Activated CD8-positive, alpha-beta memory T cell treated with anti-CD3 and anti-CD28 coated beads, Interleukin-2, amount 50 U/mL, for 4 hours (primary cell): ENCODE results near the gene CCPG1.
"Not testable (repeated sequence)": the region's sequence is repeated elsewhere in the genome, so short reads cannot be mapped to it uniquely, and the experiment has no call there.

Experiments used
- DNase-seq: peaks from one replicate; pipeline ENCODE4 v3.0.0-alpha.2; 2020

Gene CCPG1, protein sequence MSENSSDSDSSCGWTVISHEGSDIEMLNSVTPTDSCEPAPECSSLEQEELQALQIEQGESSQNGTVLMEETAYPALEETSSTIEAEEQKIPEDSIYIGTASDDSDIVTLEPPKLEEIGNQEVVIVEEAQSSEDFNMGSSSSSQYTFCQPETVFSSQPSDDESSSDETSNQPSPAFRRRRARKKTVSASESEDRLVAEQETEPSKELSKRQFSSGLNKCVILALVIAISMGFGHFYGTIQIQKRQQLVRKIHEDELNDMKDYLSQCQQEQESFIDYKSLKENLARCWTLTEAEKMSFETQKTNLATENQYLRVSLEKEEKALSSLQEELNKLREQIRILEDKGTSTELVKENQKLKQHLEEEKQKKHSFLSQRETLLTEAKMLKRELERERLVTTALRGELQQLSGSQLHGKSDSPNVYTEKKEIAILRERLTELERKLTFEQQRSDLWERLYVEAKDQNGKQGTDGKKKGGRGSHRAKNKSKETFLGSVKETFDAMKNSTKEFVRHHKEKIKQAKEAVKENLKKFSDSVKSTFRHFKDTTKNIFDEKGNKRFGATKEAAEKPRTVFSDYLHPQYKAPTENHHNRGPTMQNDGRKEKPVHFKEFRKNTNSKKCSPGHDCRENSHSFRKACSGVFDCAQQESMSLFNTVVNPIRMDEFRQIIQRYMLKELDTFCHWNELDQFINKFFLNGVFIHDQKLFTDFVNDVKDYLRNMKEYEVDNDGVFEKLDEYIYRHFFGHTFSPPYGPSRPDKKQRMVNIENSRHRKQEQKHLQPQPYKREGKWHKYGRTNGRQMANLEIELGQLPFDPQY

DNA sequence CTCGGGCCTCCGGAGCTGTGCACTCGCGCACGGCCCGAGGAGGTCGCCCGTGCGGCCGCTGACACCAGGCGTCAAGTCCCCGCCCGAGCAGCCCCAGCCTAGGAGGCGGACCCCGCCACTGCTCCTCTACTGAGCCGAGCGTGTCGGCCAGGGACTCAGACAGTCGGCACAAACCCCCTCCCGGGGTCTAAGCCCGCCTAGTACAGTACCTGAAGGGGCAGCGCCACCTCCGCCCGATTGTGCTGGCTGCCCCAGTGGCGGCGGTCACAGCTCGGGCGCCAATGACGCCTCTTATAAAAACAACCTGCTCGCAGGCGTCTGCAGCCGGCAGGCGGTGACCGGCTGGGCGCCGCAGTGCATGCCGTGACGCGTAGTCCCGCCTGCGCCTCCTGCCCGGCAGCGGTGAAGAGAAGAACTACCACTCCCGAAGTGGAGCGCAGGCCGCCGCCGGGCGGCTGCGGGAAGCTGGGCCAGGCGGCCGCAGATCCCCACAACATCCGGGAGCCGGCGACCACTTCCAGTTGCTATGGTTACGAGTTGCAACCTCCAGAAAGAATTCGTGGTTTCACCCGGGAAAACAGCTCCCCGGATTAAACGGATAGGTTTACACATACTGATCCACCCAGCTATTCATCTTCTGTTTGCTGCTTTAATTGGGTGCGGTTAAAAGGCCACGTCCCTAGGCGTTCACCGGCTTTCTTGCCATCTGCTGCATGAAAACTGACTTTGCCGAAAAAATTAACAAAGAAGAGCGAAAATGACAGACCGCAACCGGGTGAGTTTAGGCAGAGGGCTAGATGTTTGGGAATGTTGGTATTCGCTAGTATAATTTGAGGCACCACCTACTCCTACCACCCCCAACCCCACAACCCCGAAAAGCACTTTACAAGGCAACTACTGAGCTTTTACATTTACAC, at the start of gene CCPG1, which contains the start of gene PIERCE2:
Gene CCPG1, minus strand, starts transcription at position 348 of the 917 bp plus-strand sequence. CDS start 18,935 bp downstream, outside the sequence.
Gene PIERCE2, plus strand, starts transcription at position 484 of the 917 bp plus-strand sequence. Its CDS starts 274 bp downstream, at position 758.
- peak; percentile 84 for DNase-seq

DNA sequence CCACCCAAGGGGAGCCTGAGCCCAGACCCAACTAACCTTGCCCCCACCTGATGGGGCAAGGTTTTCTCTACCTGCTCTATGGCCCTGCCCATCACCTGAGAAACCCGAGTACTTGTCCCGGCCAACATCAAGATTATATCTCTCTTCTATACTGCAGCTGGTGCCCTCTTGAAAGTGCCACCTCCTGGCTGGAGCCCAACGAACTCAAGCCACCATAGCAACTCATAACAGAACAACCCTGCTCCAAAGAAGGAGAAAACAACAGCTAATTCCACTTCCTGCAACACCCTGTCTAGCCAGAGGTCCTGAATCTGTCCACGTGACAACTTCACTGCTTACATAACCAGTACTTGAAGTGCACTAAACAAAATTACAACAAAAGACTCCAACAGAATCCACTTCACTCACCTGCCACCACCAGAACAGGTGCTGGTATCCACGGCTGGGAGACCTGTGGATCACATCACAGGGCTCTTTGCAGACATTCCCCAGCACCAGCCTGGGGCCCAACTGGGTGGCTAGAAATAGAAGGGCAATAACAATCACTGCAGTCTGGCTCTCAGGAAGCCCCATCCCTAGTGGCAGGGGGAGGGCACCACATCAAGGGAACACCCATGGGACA, 49.4 kb upstream of the CCPG1 start:
- DNase-seq = no peak

DNA sequence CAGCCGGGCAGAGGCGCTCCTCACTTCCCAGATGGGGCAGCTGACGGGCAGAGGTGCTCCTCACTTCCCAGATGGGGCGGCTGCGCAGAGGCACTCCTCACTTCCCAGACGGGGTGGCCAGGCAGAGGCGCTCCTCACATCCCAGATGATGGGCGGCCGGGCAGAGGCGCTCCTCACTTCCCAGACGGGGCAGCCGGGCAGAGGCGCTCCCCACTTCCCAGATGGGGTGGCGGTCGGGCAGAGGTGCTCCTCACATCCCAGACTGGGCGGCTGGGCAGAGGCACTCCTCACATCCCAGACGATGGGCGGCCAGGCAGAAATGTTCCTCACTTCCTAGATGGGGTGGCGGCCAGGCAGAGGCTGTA, 38.9 kb upstream of the CCPG1 start:
- not testable (repeated sequence) for DNase-seq

DNA sequence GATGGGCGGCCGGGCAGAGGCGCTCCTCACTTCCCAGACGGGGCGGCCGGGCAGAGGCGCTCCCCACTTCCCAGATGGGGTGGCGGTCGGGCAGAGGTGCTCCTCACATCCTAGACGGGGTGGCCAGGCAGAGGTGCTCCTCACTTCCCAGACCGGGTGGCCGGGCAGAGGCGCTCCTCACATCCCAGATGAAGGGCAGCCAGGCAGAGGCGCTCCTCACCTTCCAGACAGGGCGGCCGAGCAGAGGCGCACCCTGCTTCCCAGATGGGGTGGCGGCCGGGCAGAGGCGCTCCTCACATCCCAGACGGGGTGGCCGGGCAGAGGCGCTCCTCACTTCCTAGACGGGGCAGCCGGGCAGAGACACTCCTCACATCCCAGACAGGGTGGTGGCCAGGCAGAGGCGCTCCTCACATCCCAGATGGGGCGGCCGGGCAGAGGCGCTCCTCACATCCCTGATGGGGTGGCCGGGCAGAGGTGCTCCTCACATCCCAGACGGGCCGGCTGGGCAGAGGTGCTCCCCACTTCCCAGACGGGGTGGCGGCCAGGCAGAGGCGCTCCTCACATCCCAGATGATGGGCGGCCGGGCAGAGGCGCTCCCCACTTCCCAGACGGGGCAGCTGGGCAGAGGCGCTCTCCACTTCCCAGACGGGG, 38.3 kb upstream of the CCPG1 start:
- DNase-seq = not testable (repeated sequence)

DNA sequence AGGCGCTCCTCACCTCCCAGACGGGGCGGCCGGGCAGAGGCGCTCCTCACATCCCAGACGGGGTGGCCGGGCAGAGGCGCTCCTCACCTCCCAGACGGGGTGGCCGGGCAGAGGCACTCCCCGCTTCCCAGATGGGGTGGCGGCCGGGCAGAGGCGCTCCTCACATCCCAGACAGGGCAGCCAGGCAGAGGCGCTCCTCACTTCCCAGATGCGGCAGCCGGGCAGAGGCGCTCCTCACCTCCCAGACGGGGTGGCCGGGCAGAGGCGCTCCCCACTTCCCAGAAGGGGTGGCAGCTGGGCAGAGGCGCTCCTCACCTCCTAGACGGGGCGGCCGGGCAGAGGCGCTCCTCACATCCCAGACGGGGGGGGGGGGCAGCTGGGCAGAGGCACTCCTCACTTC, 37.8 kb upstream of the CCPG1 start:
- DNase-seq = not testable (repeated sequence)

DNA sequence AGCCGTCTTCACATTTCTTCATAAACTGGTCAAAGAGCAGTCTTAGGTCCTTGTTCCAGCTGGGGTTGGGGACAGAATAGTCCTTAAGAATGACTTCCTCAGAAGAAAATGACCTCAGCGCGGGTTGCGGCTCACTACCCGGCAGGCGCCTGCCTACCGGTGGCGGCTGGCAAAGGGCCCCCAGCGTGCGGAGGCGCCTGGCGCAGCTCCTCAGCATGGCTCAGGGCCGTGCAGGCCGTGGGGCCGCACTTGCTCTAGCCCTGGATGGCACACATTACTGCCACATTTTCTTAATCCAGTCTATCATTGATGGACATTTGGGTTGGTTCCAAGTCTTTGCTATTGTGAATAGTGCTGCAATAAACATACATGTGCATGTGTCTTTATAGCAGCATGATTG, 35.0 kb upstream of the CCPG1 start:
- DNase-seq = not testable (repeated sequence)

DNA sequence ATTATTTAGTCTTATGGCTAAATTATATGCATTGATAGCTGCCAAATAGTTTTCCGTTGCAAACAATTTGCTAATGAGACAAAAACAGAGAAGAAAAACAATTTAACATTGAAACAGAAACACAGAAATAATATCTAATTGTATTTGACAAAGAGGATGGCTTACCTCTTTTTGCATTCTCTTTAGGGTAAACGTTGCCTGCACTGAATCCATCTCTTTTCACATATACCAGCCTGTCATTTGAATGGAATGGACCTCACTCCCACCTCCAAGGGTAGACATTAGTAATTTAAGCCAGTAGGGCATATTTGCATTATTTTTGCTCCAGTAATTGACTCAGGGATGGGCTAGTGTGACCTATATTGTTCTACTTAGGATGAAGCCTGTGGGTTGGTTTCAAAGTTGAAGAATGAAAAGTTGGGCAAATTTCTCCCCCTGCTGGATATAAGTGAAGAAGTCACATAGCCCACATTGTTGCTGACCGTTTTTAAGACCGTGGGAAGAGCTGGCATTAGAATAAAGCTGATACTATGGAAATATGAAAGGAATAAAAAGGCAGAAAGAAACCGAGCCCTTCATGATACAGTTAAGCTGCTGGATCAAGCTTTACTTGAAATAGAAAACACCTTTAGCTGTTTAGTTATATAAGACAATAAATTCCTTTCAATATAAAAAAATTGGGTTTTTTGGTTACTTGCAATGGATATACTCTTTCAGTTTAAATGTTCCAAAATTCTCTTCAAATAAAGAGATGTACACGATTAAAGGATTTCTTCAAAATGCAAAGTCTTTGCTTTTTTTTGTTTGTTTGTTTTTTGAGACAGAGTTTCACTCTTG, 27.0 kb upstream of the CCPG1 start:
- no peak for DNase-seq

DNA sequence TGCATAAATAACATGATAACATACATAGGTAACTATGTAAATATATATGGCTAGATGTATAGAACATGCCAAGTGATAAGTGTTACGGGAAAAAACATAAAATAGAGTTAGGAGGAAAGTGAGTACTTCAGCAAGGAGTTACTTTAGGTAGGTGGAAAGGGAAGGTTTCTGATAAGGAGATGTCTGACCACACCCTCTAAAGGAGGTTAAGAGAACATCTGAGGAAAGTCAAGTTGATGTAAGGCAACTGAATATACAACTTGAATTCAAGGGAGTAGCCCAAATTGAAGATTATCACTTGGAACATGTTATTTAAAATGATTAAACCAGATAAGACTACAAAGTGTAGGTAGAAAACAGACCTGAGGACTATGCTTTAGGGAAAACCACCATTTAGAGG, 13.9 kb upstream of the CCPG1 start:
- DNase-seq = no peak

DNA sequence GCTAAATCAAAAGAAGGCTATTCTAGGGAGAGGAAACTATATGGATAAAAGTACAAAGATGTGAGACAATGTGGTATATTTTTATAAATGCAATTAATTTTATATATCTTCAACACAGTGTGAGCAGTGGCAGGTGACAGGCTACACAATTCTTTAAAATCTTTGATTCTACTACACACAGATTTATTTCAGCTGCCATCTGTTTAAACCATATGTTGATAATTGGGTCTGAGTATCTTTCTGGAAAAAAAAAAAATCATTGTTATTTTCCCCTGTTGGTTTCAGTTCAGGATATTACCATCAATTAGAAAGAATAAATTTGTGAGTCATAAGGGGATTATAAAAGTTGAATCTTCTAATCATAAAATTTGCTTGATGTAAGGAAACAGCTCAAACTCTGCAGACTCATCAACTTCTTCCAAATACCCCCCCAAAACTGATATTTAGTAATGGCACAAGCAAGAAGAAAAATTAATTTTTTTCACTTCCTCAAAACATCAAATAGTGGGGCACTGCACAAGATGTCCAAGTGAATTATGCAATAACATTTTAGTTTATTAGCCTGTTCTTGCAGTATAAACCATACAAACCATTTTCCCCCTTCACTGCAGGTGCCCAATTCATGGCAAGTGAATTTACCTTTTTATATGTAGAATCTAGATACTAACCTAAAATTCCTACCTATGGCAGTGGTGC, 12.2 kb upstream of the CCPG1 start:
- DNase-seq = no peak

DNA sequence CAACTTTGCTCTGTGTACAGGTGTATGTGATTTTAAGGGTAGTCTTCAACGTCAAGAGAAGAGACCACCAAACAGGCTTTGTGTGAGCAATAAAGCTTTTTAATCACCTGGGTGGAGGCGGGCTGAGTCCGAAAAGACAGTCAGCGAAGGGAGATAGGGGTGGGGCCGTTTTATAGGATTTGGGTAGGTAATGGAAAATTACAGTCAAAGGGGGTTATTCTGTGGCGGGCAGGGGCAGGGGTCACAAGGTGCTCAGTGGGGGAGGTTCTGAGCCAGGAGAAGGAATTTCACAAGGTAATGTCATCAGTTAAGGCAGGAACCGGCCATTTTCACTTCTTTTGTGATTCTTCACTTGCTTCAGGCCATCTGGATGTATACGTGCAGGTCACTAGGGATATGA, 9.5 kb upstream of the CCPG1 start:
- not testable (repeated sequence) for DNase-seq

DNA sequence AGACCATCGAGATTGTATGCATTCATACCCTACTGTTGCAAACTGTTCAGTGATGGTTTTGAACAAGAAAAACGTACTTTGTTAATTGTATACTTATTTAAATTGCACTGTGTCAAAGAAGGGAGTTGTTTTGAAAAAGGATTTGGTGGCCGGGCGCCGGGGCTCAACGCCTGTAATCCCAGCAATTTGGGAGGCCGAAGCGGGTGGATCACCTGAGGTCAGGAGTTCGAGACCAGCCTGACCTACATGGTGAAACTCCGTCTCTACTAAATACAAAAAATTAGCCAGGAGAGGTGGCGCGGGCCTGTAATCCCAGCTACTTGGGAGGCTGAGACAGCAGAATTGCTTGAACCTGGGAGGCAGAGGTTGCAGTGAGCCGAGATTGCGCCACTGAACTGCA, 817 bp upstream of the CCPG1 start:
- not testable (repeated sequence) for DNase-seq

DNA sequence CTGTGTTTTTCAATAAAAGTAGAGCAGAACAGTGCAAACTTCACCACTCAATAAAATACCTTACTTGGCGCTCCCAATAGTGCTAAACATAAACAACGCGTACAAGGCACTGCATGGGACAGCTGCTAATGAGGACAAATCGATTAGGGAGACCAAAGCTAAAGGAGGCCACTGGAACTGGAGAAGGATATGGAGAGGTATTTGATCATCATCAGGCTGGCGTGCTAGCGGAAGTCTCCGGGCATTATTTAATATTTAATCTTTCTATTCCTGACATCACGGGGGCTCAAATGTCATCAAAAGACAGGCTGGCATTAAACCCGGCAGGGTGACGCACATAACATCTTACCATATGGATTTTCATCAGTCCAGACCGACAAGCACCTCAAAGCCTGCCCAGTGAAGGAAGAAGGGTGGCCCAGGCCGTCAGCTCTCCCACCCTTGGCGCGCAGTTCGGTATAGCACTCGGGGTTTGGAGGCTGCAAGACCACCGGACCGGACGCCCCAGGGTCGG, 604 bp downstream of the CCPG1 start:
- DNase-seq = no peak

DNA sequence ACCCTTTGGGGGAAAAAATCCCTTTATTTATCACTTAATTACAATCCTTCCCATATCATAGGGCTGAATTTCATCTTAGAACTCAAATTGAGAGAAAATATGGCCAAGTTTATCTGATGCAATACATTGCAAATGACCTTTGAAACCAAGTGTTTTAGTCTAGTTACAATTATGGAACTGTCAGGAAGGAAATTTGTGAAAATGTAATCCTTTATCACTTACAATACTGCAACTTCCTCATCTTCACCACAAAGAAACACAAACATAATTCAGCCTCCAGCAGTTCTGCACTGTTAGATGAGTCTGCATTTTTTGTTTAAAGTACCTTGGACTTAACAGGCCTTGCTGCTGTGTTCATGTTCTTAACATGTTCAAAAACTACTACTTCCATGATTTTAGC, 4.6 kb downstream of the CCPG1 start:
- no peak for DNase-seq

DNA sequence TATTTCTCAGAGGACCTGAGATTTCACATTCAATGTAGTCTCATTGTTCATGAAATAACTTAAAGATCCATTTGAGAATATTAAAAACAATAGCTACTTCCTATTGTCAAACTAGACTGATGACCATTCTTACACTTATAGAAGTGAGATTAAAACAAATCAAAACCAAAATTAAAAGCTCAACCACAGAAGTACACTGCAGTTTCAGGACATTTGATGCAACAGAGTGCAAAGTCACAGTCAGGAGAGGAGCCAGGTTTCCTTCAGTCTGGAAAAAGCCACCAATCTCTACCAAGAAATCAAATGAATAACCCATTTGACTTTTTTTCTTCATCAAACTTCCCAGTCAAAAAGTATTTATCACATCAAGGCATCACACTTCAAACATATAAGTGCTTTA, 5.5 kb downstream of the CCPG1 start:
- DNase-seq = no peak

DNA sequence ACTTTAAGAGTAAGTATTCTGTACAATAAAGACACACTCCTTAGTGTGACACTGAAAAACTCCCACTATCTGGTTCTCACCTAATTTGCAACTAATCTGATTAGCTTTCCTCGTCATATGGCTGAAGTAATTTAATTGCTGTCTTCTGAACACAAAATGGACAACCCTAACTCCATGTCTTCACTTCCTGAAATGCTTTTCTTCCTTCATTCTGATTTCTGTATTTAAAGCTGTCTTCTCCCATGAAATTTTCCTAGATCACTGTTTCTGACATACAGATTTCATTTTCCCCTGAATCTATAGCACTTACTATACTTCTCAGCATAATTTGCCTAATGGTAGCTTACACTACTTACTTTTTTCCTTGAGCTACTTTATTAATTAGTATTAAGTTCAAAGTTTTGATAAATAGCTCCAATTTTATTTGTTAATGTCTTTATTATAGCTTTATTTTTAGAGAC, 6.3 kb downstream of the CCPG1 start:
- DNase-seq = no peak

DNA sequence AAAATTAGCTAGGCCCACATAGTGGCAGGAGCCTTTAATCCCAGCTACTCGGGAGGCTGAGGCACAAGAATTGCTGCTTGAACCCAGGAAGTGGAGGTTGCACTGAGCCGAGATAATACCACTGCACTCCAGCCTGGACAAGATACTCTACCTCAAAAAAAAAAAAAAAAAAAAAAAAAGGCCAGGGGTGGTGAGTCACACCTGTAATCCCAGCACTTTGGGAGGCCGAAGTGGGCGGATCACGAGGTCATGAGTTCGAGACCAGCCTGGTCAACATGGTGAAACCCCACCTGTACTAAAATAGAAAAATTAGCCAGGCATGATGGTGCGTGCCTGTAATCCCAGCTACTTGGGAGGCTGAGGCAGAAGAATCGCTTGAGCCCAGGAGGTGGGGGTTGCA, 8.1 kb downstream of the CCPG1 start:
- DNase-seq = not testable (repeated sequence)

DNA sequence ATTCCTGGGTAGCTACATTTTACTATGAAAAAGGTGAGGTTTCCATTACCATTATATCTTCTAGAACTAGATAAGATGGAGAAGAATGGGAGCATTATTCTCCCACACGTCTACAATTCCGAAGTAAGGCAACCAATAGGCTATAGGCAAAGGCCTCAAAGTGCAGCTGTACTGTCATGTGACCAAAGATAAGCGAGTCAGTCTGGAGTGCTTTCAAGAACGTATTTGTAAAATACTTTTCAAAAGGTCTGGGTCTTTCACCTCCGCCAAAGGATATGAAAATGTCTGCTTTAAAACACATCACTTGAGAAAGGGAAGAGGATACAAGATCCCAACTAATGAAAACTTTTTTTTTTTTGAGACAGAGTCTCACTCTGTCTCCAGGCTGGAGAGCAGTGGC, 9.9 kb downstream of the CCPG1 start:
- no peak for DNase-seq

DNA sequence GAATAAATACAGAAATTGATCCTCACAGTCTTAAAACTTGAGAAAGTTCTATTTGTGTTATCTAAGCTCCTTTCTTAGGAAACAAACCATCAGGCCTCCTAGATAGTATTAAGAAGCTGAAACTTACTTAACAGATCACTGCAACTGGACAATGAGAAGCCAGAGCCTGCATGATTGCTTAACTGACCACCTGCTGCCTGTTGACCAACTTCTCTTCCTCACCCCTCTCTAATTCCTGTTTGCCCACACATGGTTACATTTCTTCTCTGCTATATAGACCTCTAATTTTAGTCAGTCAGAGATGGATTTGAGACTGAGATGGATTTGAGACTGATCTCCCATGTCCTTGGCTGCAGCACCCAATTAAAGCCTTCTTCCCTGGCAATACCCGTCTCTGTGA, 13.5 kb downstream of the CCPG1 start:
- DNase-seq = no peak

DNA sequence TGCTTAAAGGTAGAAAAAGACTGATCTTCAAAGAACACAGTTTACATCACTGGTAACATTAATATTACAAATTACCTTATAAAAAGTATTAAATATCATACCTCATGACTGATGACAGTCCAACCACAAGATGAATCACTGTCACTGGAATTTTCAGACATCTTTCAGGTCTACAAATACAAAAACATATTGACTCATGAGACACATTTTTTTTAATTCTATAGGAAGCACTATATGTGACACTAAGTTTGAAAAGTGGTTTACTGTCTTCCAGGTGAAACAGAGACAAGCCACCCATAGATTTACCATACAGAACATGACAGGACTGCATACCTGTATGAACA, 18.9 kb downstream of the CCPG1 start:
- DNase-seq = no peak

DNA sequence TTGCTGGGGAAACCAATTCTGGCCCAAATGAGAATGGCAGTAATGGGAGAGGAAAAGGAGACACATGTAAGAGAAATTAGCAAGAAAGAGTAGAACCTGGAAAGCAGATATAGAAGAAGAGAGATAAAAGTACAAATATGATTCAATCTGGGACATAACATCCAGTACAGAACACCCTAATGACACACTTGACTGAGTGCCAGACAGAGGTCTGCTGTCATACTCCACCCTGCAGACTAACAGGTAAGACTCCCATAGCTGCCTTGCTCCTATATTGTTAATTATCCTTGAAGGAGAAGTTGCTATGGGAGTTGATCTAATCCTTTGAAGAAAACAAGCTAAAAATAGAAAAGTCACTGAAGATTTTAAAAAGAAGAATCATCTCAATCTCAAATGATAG, 21.1 kb downstream of the CCPG1 start:
- DNase-seq = no peak
